NCI-H187 (cell line): ENCODE measurements around the gene HMGXB4.

Experiments
- DNase-seq, 2 experiments: peaks; one replicate each; lab custom pipeline; 2025; lab: John Stamatoyannopoulos, UW

HMGXB4 gene

GRCh38 chr22:35257002-35257320 lies 332 bp upstream of the HMGXB4 start:
- no peak for DNase-seq

- DNase-seq, result no peak
Observed at GRCh38 chr22:35258191-35258988, 1.1 kb downstream of the HMGXB4 start.

- DNase-seq, result no peak
Observed at GRCh38 chr22:35264986-35265385, 7.7 kb downstream of the HMGXB4 start.

GRCh38 chr22:35266277-35266676 lies 9.0 kb downstream of the HMGXB4 start:
- no peak for DNase-seq

GRCh38 chr22:35269630-35270029 lies 12.3 kb downstream of the HMGXB4 start:
- no peak for DNase-seq

- DNase-seq, result no peak
Observed at GRCh38 chr22:35274154-35274871, 17.0 kb downstream of the HMGXB4 start.

GRCh38 chr22:35275580-35275979 lies 18.3 kb downstream of the HMGXB4 start:
- no peak for DNase-seq

GRCh38 chr22:35276019-35276418 lies 18.7 kb downstream of the HMGXB4 start:
- no peak for DNase-seq

- DNase-seq, result no peak
Observed at GRCh38 chr22:35288116-35288515, 30.8 kb downstream of the HMGXB4 start.

- DNase-seq, result no peak
Observed at GRCh38 chr22:35292786-35293185, 35.5 kb downstream of the HMGXB4 start.

GRCh38 chr22:35296051-35296450 lies 38.8 kb downstream of the HMGXB4 start:
- no peak for DNase-seq

- DNase-seq, result no peak
Observed at GRCh38 chr22:35299217-35299672, 42.0 kb downstream of the HMGXB4 start.

GRCh38 chr22:35299673-35300499 lies 42.6 kb downstream of the HMGXB4 start, which contains the start of gene TOM1:
Gene TOM1, plus strand, starts transcription at chr22:35299894. Its CDS starts 35 bp downstream, at chr22:35299929.
- DNase-seq, result peak; percentile 86 to 92

GRCh38 chr22:35301372-35301874 lies 44.1 kb downstream of the HMGXB4 start:
- no peak for DNase-seq

- no peak for DNase-seq
Observed at GRCh38 chr22:35303029-35303624, 45.8 kb downstream of the HMGXB4 start.

- DNase-seq, result no peak
Observed at GRCh38 chr22:35305525-35306070, 48.3 kb downstream of the HMGXB4 start.

- no peak for DNase-seq
Observed at GRCh38 chr22:35306350-35306967, 49.2 kb downstream of the HMGXB4 start.

- no peak for DNase-seq
Observed at GRCh38 chr22:35307372-35307771, 50.1 kb downstream of the HMGXB4 start.

GRCh38 chr22:35307892-35308291 lies 50.6 kb downstream of the HMGXB4 start:
- DNase-seq, result no peak

GRCh38 chr22:35308480-35309021 lies 51.3 kb downstream of the HMGXB4 start:
- no peak for DNase-seq
